Peyer's patch (tissue), 4 donors: Measurements from ENCODE around the gene TOB1.

Experiments used
- CTCF ChIP-seq, 6 experiments: fragments of 450-650 bp in 4 of 6; fragments of 200-600 bp in 2 of 6; sonication (generic) in 1 of 6; IDR thresholded peaks; one replicate each; pipeline ENCODE4 v1.5.1; 2017 to 2019; ENCODE audit warnings: antibody characterized with exemption in 6 of 6, mild to moderate bottlenecking in 3 of 6, moderate library complexity in 1 of 6
- POLR2A ChIP-seq, 2 donors: fragments of 450-650 bp; IDR thresholded peaks; one replicate each; pipeline ENCODE4 v1.5.1; 2017; ENCODE audit warnings: antibody characterized with exemption in 2 of 2, mild to moderate bottlenecking in 2 of 2, moderate library complexity in 2 of 2

GRCh38 chr17:50868140-50868438 is 1.9 kb upstream of the TOB1 start:
- no peak for TF ChIP-seq CTCF (IDR thresholded peaks at IDR 0.05)
- no peak for TF ChIP-seq POLR2A (IDR thresholded peaks at IDR 0.05)
